OCI-LY3 (cell line): ENCODE results near the gene CCDC80.

Experiments used
- H2AFZ ChIP-seq: fragments of 200-600, 300-600 bp; shearing (Covaris generic); 2 replicates; pipeline ENCODE4 v1.6.0; 2014; ENCODE audit warnings: antibody characterized with exemption, low read depth, low read length
- H3K27ac ChIP-seq: fragments of 200-600, 300-600 bp; sonication (generic); 2 replicates; pipeline ENCODE4 v1.5.1; 2014; ENCODE audit warnings: mild to moderate bottlenecking, low read length, moderate library complexity, mixed read lengths
- H3K27me3 ChIP-seq: fragments of 200-600, 300-600 bp; sonication (generic); 2 replicates; pipeline ENCODE4 v1.6.1; 2014; ENCODE audit warnings: low read depth, low read length, mixed read lengths
- H3K36me3 ChIP-seq: fragments of 200-600, 300-600 bp; sonication (generic); replicated peaks from 2 replicates; pipeline ENCODE3; 2014; ENCODE audit warnings: low read depth, low read length, mixed read lengths
- H3K4me1 ChIP-seq: fragments of 300-600, 200-600 bp; sonication (generic); 2 replicates; pipeline ENCODE4 v1.6.1; 2014; ENCODE audit warnings: low read length, mixed read lengths
- H3K4me2 ChIP-seq: fragments of 200-600, 300-600 bp; sonication (generic); 2 replicates; pipeline ENCODE4 v1.6.1; 2014; ENCODE audit warnings: low read length, mixed read lengths
- H3K4me3 ChIP-seq: fragments of 300-600, 200-600 bp; sonication (generic); 2 replicates; pipeline ENCODE4 v1.5.1; 2014; ENCODE audit warnings: antibody characterized with exemption, mild to moderate bottlenecking, low read length, moderate library complexity
- H3K79me2 ChIP-seq: fragments of 300-600, 200-600 bp; shearing (Covaris generic); 2 replicates; pipeline ENCODE4 v1.6.1; 2014; ENCODE audit warnings: mild to moderate bottlenecking, low read length, mixed read lengths
- H3K9ac ChIP-seq: fragments of 300-600, 200-600 bp; shearing (Covaris generic); 2 replicates; pipeline ENCODE4 v1.6.0; 2014; ENCODE audit warnings: mild to moderate bottlenecking, low read length, moderate library complexity
- H3K9me3 ChIP-seq: fragments of 200-600, 300-600 bp; shearing (Covaris generic); 2 replicates; pipeline ENCODE4 v1.6.1; 2014; ENCODE audit warnings: low read length, mixed read lengths; ENCODE audit not compliant: insufficient read depth
- H4K20me1 ChIP-seq: fragments of 200-600, 300-600 bp; sonication (generic); 2 replicates; pipeline ENCODE4 v1.6.1; 2016; ENCODE audit warnings: low read length, mixed read lengths; ENCODE audit not compliant: insufficient read depth
- EZH2phosphoT487 ChIP-seq: fragments of 200-600 bp; shearing (Covaris generic); IDR thresholded peaks from 2 replicates; pipeline ENCODE4 v1.6.1; 2018; ENCODE audit warnings: antibody characterized with exemption, mixed run types, low read depth
- TF ChIP-seq, protein P1 (sequence below): fragments of 200-600, 300-600 bp; sonication (generic); IDR thresholded peaks from 2 replicates; pipeline ENCODE4 v1.5.1; 2014; ENCODE audit warnings: antibody characterized with exemption, low read length, low read depth

CCDC80 gene

GRCh38 chr3:112579697-112580096, 61.2 kb downstream of the CCDC80 start:
- no peaks in the 10 kb centered on the region for H4K20me1 ChIP-seq
- no peaks in the 10 kb centered on the region for H3K9me3 ChIP-seq
- H3K27me3 ChIP-seq: no peaks in the 10 kb centered on the region
- no peak overlapping the region for H3K9ac ChIP-seq
- peak overlapping the region; percentile 53 for H3K27ac ChIP-seq
- H3K4me2 ChIP-seq: peak overlapping the region; percentile 46
- TF ChIP-seq, protein P1, sequence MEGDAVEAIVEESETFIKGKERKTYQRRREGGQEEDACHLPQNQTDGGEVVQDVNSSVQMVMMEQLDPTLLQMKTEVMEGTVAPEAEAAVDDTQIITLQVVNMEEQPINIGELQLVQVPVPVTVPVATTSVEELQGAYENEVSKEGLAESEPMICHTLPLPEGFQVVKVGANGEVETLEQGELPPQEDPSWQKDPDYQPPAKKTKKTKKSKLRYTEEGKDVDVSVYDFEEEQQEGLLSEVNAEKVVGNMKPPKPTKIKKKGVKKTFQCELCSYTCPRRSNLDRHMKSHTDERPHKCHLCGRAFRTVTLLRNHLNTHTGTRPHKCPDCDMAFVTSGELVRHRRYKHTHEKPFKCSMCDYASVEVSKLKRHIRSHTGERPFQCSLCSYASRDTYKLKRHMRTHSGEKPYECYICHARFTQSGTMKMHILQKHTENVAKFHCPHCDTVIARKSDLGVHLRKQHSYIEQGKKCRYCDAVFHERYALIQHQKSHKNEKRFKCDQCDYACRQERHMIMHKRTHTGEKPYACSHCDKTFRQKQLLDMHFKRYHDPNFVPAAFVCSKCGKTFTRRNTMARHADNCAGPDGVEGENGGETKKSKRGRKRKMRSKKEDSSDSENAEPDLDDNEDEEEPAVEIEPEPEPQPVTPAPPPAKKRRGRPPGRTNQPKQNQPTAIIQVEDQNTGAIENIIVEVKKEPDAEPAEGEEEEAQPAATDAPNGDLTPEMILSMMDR: no peak
- TF ChIP-seq EZH2phosphoT487: no peak
- peaks cover 34% of the 10 kb centered on the region for H3K36me3 ChIP-seq
- H3K4me3 ChIP-seq: peak overlapping the region; percentile 12; the same call in 1 of the 2 replicates
- peaks cover 47% of the 10 kb centered on the region for H3K4me1 ChIP-seq
- H3K79me2 ChIP-seq: no peaks in the 10 kb centered on the region
- H2AFZ ChIP-seq: no peak overlapping the region

GRCh38 chr3:112579232-112579631, 61.7 kb downstream of the CCDC80 start:
- no peaks in the 10 kb centered on the region for H3K9me3 ChIP-seq
- H3K36me3 ChIP-seq: peaks cover 30% of the 10 kb centered on the region
- peaks cover 42% of the 10 kb centered on the region for H3K4me1 ChIP-seq
- H3K79me2 ChIP-seq: no peaks in the 10 kb centered on the region
- TF ChIP-seq, protein P1: no peak
- TF ChIP-seq EZH2phosphoT487: no peak
- H3K27me3 ChIP-seq: no peaks in the 10 kb centered on the region
- peak overlapping the region; percentile 46 for H3K4me2 ChIP-seq
- no peaks in the 10 kb centered on the region for H4K20me1 ChIP-seq
- H3K4me3 ChIP-seq: peak overlapping the region; percentile 12; the same call in 1 of the 2 replicates
- H3K9ac ChIP-seq: no peak overlapping the region
- no peak overlapping the region for H2AFZ ChIP-seq
- peak overlapping the region; percentile 53 for H3K27ac ChIP-seq

GRCh38 chr3:112572701-112573100, 68.2 kb downstream of the CCDC80 start:
- no peaks in the 10 kb centered on the region for H3K27me3 ChIP-seq
- H3K27ac ChIP-seq: no peak overlapping the region
- peaks cover 32% of the 10 kb centered on the region for H3K36me3 ChIP-seq
- TF ChIP-seq, protein P1: no peak
- TF ChIP-seq EZH2phosphoT487: no peak
- no peak overlapping the region for H3K9ac ChIP-seq
- no peaks in the 10 kb centered on the region for H3K79me2 ChIP-seq
- no peaks in the 10 kb centered on the region for H3K9me3 ChIP-seq
- H3K4me2 ChIP-seq: no peak overlapping the region
- no peaks in the 10 kb centered on the region for H4K20me1 ChIP-seq
- H2AFZ ChIP-seq: no peak overlapping the region
- H3K4me3 ChIP-seq: no peak overlapping the region
- H3K4me1 ChIP-seq: peaks cover 10% of the 10 kb centered on the region

GRCh38 chr3:112569265-112569664, 71.7 kb downstream of the CCDC80 start:
- no peak overlapping the region for H3K4me3 ChIP-seq
- no peak overlapping the region for H3K4me2 ChIP-seq
- H2AFZ ChIP-seq: no peak overlapping the region
- TF ChIP-seq, protein P1: no peak
- no peak for TF ChIP-seq EZH2phosphoT487
- peaks cover 10% of the 10 kb centered on the region for H3K4me1 ChIP-seq
- no peaks in the 10 kb centered on the region for H3K79me2 ChIP-seq
- no peaks in the 10 kb centered on the region for H4K20me1 ChIP-seq
- peaks cover 34% of the 10 kb centered on the region for H3K36me3 ChIP-seq
- no peaks in the 10 kb centered on the region for H3K27me3 ChIP-seq
- no peak overlapping the region for H3K27ac ChIP-seq
- no peaks in the 10 kb centered on the region for H3K9me3 ChIP-seq
- H3K9ac ChIP-seq: no peak overlapping the region
